GM12878 (cell line): ENCODE measurements around the gene ACKR4.

Experiments
- ATF7 ChIP-seq: fragments of 450-650 bp; IDR thresholded peaks from 2 replicates; pipeline ENCODE4 v1.6.1; 2016; ENCODE audit warnings: low read depth, mild to moderate bottlenecking
- CHD4 ChIP-seq: fragments of 200-600 bp; sonication (generic); IDR thresholded peaks from 2 replicates; pipeline ENCODE4 v1.6.1; 2016; ENCODE audit warnings: mild to moderate bottlenecking
- ELK1 ChIP-seq: IDR thresholded peaks from 2 replicates; pipeline ENCODE4 v1.6.1; 2012; ENCODE audit warnings: low read depth, low read length, improper control_type of control experiment
- HCFC1 ChIP-seq: fragments of 150-350 bp; IDR thresholded peaks from 2 replicates; pipeline ENCODE4 v1.6.1; 2014; ENCODE audit warnings: low read length
- KDM1A ChIP-seq: fragments of 200-600 bp; sonication (generic); IDR thresholded peaks from 2 replicates; pipeline ENCODE4 v1.6.1; 2016; ENCODE audit warnings: borderline replicate concordance
- SP1 ChIP-seq: IDR thresholded peaks from one replicate; pipeline ENCODE4 v1.6.1; 2011; ENCODE audit warnings: low read depth, low read length
- TAF1 ChIP-seq: IDR thresholded peaks from 2 replicates; pipeline ENCODE4 v1.6.1; 2011; ENCODE audit warnings: mild to moderate bottlenecking, low read depth, low read length, borderline replicate concordance
- ZNF384 ChIP-seq: IDR thresholded peaks from 2 replicates; pipeline ENCODE4 v1.6.1; 2012; ENCODE audit warnings: low read depth, mild to moderate bottlenecking, low read length, improper control_type of control experiment, borderline replicate concordance
- ZNF592 ChIP-seq: fragments of 450-650 bp; IDR thresholded peaks from 2 replicates; pipeline ENCODE4 v1.6.1; 2017; ENCODE audit warnings: mild to moderate bottlenecking, moderate library complexity
- ZZZ3 ChIP-seq: IDR thresholded peaks from 2 replicates; pipeline ENCODE4 v1.6.1; 2011; ENCODE audit warnings: low read depth; ENCODE audit not compliant: control insufficient read depth, insufficient read length

- TF ChIP-seq ZZZ3 (no peak), ELK1 (no peak), TAF1 (no peak), CHD4 (no peak), ZNF384 (no peak), HCFC1 (no peak), ZNF592 (no peak), KDM1A (no peak), ATF7 (no peak), SP1 (no peak)
Observed at GRCh38 chr3:132555306-132556035, 41.6 kb upstream of the ACKR4 start.
